Epithelial cell of proximal tubule (primary cell): ENCODE results near the gene RAVER2. TPM values are rescaled to one million over a fixed set of nuclear protein-coding genes. Genes with fewer than 3 reads are reported as not detected.

ENCODE experiments used
- DNase-seq: peaks from one replicate; pipeline ENCODE4 v3.0.0-alpha.2; 2011; ENCODE audit warnings: low read depth
- H3K4me3 ChIP-seq: 2 replicates; pipeline ENCODE4 v1.5.1; 2011; ENCODE audit warnings: low read depth, mild to moderate bottlenecking, low read length
- CTCF ChIP-seq: conservative IDR thresholded peaks from 2 replicates; pipeline ENCODE4 v1.5.1; 2012; ENCODE audit warnings: low read depth, mild to moderate bottlenecking, low read length
- total RNA-seq: library from RNA; depleted of rRNA; stranded (reverse); fragments of >200 nt; gene quantifications from 2 replicates; pipeline ENCODE4 v1.2.3, GENCODE V29; 2015

The RAVER2 gene
- total RNA-seq, 1 donor from 2014 or later: 6.9 TPM

- no peak overlapping the region for H3K4me3 ChIP-seq
- TF ChIP-seq CTCF: no peak
- DNase-seq: no peak
Observed at GRCh38 chr1:64875101-64875500, 130.2 kb downstream of the RAVER2 start.

- H3K4me3 ChIP-seq: no peak overlapping the region
Observed at GRCh38 chr1:64875606-64876005, 130.7 kb downstream of the RAVER2 start.

GRCh38 chr1:64877151-64877550 lies 132.3 kb downstream of the RAVER2 start:
- TF ChIP-seq CTCF: no peak
- DNase-seq: no peak
- H3K4me3 ChIP-seq: no peak overlapping the region

More at GRCh38 chr1:64875606-64876005, 130.7 kb downstream of the RAVER2 start:
- no peak for TF ChIP-seq CTCF
- DNase-seq: no peak

GRCh38 chr1:64877598-64877997 lies 132.7 kb downstream of the RAVER2 start:
- H3K4me3 ChIP-seq: no peak overlapping the region
- no peak for TF ChIP-seq CTCF
- DNase-seq: no peak

GRCh38 chr1:64878090-64878489 lies 133.2 kb downstream of the RAVER2 start:
- TF ChIP-seq CTCF: no peak
- H3K4me3 ChIP-seq: no peak overlapping the region
- DNase-seq: no peak

- no peak for DNase-seq
- TF ChIP-seq CTCF: no peak
- H3K4me3 ChIP-seq: no peak overlapping the region
Observed at GRCh38 chr1:64878931-64879611, 134.2 kb downstream of the RAVER2 start.

GRCh38 chr1:64880449-64880848 lies 135.6 kb downstream of the RAVER2 start:
- no peak for TF ChIP-seq CTCF
- H3K4me3 ChIP-seq: no peak overlapping the region
- DNase-seq: no peak
